GM21529 (cell line): ENCODE results near the gene AUTS2.

Experiments
- ATAC-seq: cut with Tn5 transposase; IDR thresholded peaks from one replicate; pipeline ENCODE4 v1.9.1; 2021; ENCODE audit not compliant: unreplicated experiment

Gene AUTS2

GRCh38 chr7:69622960-69623359 is 24.7 kb downstream of the AUTS2 start:
- no peak for ATAC-seq

GRCh38 chr7:69624435-69625230 is 26.4 kb downstream of the AUTS2 start:
- no peak for ATAC-seq

- no peak for ATAC-seq
Measured at GRCh38 chr7:69625238-69625637, 27.0 kb downstream of the AUTS2 start.

- no peak for ATAC-seq
Measured at GRCh38 chr7:69625798-69626197, 27.5 kb downstream of the AUTS2 start.

- ATAC-seq = no peak
Measured at GRCh38 chr7:69630292-69630691, 32.0 kb downstream of the AUTS2 start.

- ATAC-seq = no peak
Measured at GRCh38 chr7:69631131-69631530, 32.9 kb downstream of the AUTS2 start.

- no peak for ATAC-seq
Measured at GRCh38 chr7:69632280-69632679, 34.0 kb downstream of the AUTS2 start.

GRCh38 chr7:69633122-69633831 is 35.0 kb downstream of the AUTS2 start:
- no peak for ATAC-seq

- ATAC-seq = no peak
Measured at GRCh38 chr7:69635555-69636185, 37.4 kb downstream of the AUTS2 start.

- ATAC-seq = no peak
Measured at GRCh38 chr7:69638674-69639073, 40.4 kb downstream of the AUTS2 start.

GRCh38 chr7:69640216-69640615 is 41.9 kb downstream of the AUTS2 start:
- ATAC-seq = no peak

- ATAC-seq = no peak
Measured at GRCh38 chr7:69640925-69641594, 42.8 kb downstream of the AUTS2 start.

GRCh38 chr7:69643265-69643664 is 45.0 kb downstream of the AUTS2 start:
- no peak for ATAC-seq

- no peak for ATAC-seq
Measured at GRCh38 chr7:69643708-69644445, 45.6 kb downstream of the AUTS2 start.

GRCh38 chr7:69645683-69646082 is 47.4 kb downstream of the AUTS2 start:
- ATAC-seq = no peak

GRCh38 chr7:69651101-69651590 is 52.9 kb downstream of the AUTS2 start:
- ATAC-seq = peak; percentile 91

- ATAC-seq = no peak
Measured at GRCh38 chr7:69652947-69653701, 54.8 kb downstream of the AUTS2 start.

GRCh38 chr7:69653806-69654205 is 55.5 kb downstream of the AUTS2 start:
- no peak for ATAC-seq

GRCh38 chr7:69654381-69654780 is 56.1 kb downstream of the AUTS2 start:
- no peak for ATAC-seq
